ENCODE measurements around the gene CCDC134. TPM values are rescaled to one million over a fixed set of nuclear protein-coding genes. Genes with fewer than 3 reads are reported as not detected.

CCDC134 gene
- 10 to 100 TPM in 2 of 3 donors, 1 to 10 TPM in 1; 7.9 to 12.2 (median 11.1) TPM for polyA plus RNA-seq (ENCODE audit: insufficient read length in 3 of 3)
- long read RNA-seq, donor 1, partial matches to known transcripts, result 0 of 4 reads
- long read RNA-seq, donor 1, other reads (novel, unspliced or antisense), result 0 of 4 reads
- long read RNA-seq, donor 2, partial matches to known transcripts, result 0 of 1 reads
- long read RNA-seq, donor 2, other reads (novel, unspliced or antisense), result 0 of 1 reads
- long read RNA-seq, donor 3, partial matches to known transcripts, result 0 of 2 reads
- long read RNA-seq, donor 3, other reads (novel, unspliced or antisense), result 0 of 2 reads
- long read RNA-seq, donor 4, partial matches to known transcripts, result 0 of 1 reads
- long read RNA-seq, donor 4, other reads (novel, unspliced or antisense), result 0 of 1 reads
- long read RNA-seq, donor 5, partial matches to known transcripts, result 0 of 1 reads
- long read RNA-seq, donor 5, other reads (novel, unspliced or antisense), result 0 of 1 reads
- long read RNA-seq, donor 6, partial matches to known transcripts, result 0 of 3 reads
- long read RNA-seq, donor 6, other reads (novel, unspliced or antisense), result 0 of 3 reads
- long read RNA-seq, donor 7, partial matches to known transcripts, result 0 of 1 reads
- long read RNA-seq, donor 7, other reads (novel, unspliced or antisense), result 0 of 1 reads
- long read RNA-seq, donor 8, partial matches to known transcripts, result 0 of 1 reads
- long read RNA-seq, donor 8, other reads (novel, unspliced or antisense), result 0 of 1 reads
- long read RNA-seq, donor 9, result 0 reads
- long read RNA-seq, donor 10, partial matches to known transcripts, result 0 of 4 reads
- long read RNA-seq, donor 10, other reads (novel, unspliced or antisense), result 0 of 4 reads
- long read RNA-seq, donor 11, partial matches to known transcripts, result 0 of 1 reads
- long read RNA-seq, donor 11, other reads (novel, unspliced or antisense), result 0 of 1 reads
- long read RNA-seq, donor 12, partial matches to known transcripts, result 0 of 3 reads
- long read RNA-seq, donor 12, other reads (novel, unspliced or antisense), result 0 of 3 reads
- long read RNA-seq, donor 13, partial matches to known transcripts, result 0 of 2 reads
- long read RNA-seq, donor 13, other reads (novel, unspliced or antisense), result 0 of 2 reads
- long read RNA-seq, donor 14, transcript CCDC134-201 (7 exons, 1,270 nt), result major isoform, 5 of 5 reads
- long read RNA-seq, donor 14, partial matches to known transcripts, result 0 of 5 reads
- long read RNA-seq, donor 14, other reads (novel, unspliced or antisense), result 0 of 5 reads
- long read RNA-seq, donor 15, partial matches to known transcripts, result 0 of 1 reads
- long read RNA-seq, donor 15, other reads (novel, unspliced or antisense), result 0 of 1 reads
- long read RNA-seq, donor 16, partial matches to known transcripts, result 0 of 2 reads
- long read RNA-seq, donor 16, other reads (novel, unspliced or antisense), result 0 of 2 reads

- peak; percentile 88 for DNase-seq
These were observed at the start of gene CCDC134 for GRCh38 chr22:41800348-41801146. TSS of gene CCDC134 (plus strand) at chr22:41800679. CDS start at chr22:41808891, 8,212 bp downstream.

- no peak for DNase-seq
These were observed 48.2 kb upstream of the CCDC134 start for GRCh38 chr22:41752011-41752970.

- DNase-seq, result no peak
These were observed 46.5 kb upstream of the CCDC134 start for GRCh38 chr22:41753984-41754383.

GRCh38 chr22:41757502-41757901, 43.0 kb upstream of the CCDC134 start:
- no peak for DNase-seq

GRCh38 chr22:41758231-41758630, 42.2 kb upstream of the CCDC134 start:
- no peak for DNase-seq

- no peak for DNase-seq
These were observed 37.3 kb upstream of the CCDC134 start for GRCh38 chr22:41762980-41763779.

GRCh38 chr22:41766476-41766875, 34.0 kb upstream of the CCDC134 start:
- no peak for DNase-seq

GRCh38 chr22:41768430-41768829, 32.0 kb upstream of the CCDC134 start:
- DNase-seq, result peak; percentile 23

GRCh38 chr22:41770715-41771468, 29.6 kb upstream of the CCDC134 start:
- DNase-seq, result no peak

- no peak for DNase-seq
These were observed 28.3 kb upstream of the CCDC134 start for GRCh38 chr22:41772198-41772597.

- no peak for DNase-seq
These were observed 27.8 kb upstream of the CCDC134 start for GRCh38 chr22:41772645-41773044.

GRCh38 chr22:41775338-41775737, 25.1 kb upstream of the CCDC134 start:
- no peak for DNase-seq

GRCh38 chr22:41775976-41776375, 24.5 kb upstream of the CCDC134 start:
- no peak for DNase-seq

- no peak for DNase-seq
These were observed 24.1 kb upstream of the CCDC134 start for GRCh38 chr22:41776381-41776780.

- no peak for DNase-seq
These were observed 22.6 kb upstream of the CCDC134 start for GRCh38 chr22:41777749-41778425.

- DNase-seq, result no peak
These were observed 20.5 kb upstream of the CCDC134 start for GRCh38 chr22:41779929-41780505.
